HG03469 (cell line): Measurements from ENCODE around the gene ACTRT2.

ENCODE experiments used
- ATAC-seq: cut with Tn5 transposase; IDR thresholded peaks from one replicate; pipeline ENCODE4 v1.9.1; 2021; ENCODE audit warnings: mild to moderate bottlenecking, moderate library complexity, moderate number of reproducible peaks; ENCODE audit not compliant: unreplicated experiment

The ACTRT2 gene

GRCh38 chr1:3021233-3021671 is at the start of gene ACTRT2:
Gene ACTRT2, plus strand, starts transcription at chr1:3021467. Its CDS starts 220 bp downstream, at chr1:3021687.
- no peak for ATAC-seq

GRCh38 chr1:2971609-2972008 is 49.7 kb upstream of the ACTRT2 start:
- no peak for ATAC-seq

- no peak for ATAC-seq
Observed at GRCh38 chr1:2972011-2972878, 49.0 kb upstream of the ACTRT2 start.

GRCh38 chr1:2972879-2973575 is 48.2 kb upstream of the ACTRT2 start:
- ATAC-seq, result no peak

- ATAC-seq, result no peak
Observed at GRCh38 chr1:2973601-2974593, 47.4 kb upstream of the ACTRT2 start.

- no peak for ATAC-seq
Observed at GRCh38 chr1:2974701-2975301, 46.5 kb upstream of the ACTRT2 start.

GRCh38 chr1:2975466-2976179 is 45.6 kb upstream of the ACTRT2 start:
- ATAC-seq, result no peak

GRCh38 chr1:2976180-2976562 is 45.1 kb upstream of the ACTRT2 start:
- ATAC-seq, result no peak

- ATAC-seq, result no peak
Observed at GRCh38 chr1:2977886-2978611, 43.2 kb upstream of the ACTRT2 start.

- no peak for ATAC-seq
Observed at GRCh38 chr1:2978691-2979190, 42.5 kb upstream of the ACTRT2 start.

- no peak for ATAC-seq
Observed at GRCh38 chr1:2979191-2980072, 41.8 kb upstream of the ACTRT2 start.

- ATAC-seq, result no peak
Observed at GRCh38 chr1:2980073-2980791, 41.0 kb upstream of the ACTRT2 start.

- no peak for ATAC-seq
Observed at GRCh38 chr1:2980849-2981248, 40.4 kb upstream of the ACTRT2 start.

GRCh38 chr1:2981388-2981787 is 39.9 kb upstream of the ACTRT2 start:
- ATAC-seq, result no peak

- ATAC-seq, result no peak
Observed at GRCh38 chr1:2981981-2982614, 39.2 kb upstream of the ACTRT2 start.

- no peak for ATAC-seq
Observed at GRCh38 chr1:2982615-2983318, 38.5 kb upstream of the ACTRT2 start.
